Parathyroid adenoma (tissue), 2 donors: Measurements from ENCODE around the gene BEST2.
A peak's percentile ranks its signal among the peaks of the same experiment; 100 is the strongest.
"Not testable (repeated sequence)": the region's sequence is repeated elsewhere in the genome, so short reads cannot be mapped to it uniquely, and the experiment has no call there.

Experiments used
- H2AFZ ChIP-seq: fragments of 300-600 bp; sonication (generic); one replicate; pipeline ENCODE4 v1.7.0; 2017; ENCODE audit warnings: antibody characterized with exemption, mild to moderate bottlenecking
- H3K27ac ChIP-seq: fragments of 300-600 bp; sonication (generic); one replicate; pipeline ENCODE4 v1.7.0; 2017
- H3K27me3 ChIP-seq: fragments of 300-600 bp; sonication (generic); one replicate; pipeline ENCODE4 v1.7.0; 2017; ENCODE audit warnings: low read length; ENCODE audit not compliant: control insufficient read depth, insufficient read depth
- H3K36me3 ChIP-seq: fragments of 300-600 bp; sonication (generic); one replicate; pipeline ENCODE4 v1.7.0; 2017; ENCODE audit warnings: low read length; ENCODE audit not compliant: control insufficient read depth, insufficient read depth
- H3K4me1 ChIP-seq: fragments of 300-600 bp; sonication (generic); one replicate; pipeline ENCODE4 v1.7.0; 2017; ENCODE audit warnings: control low read depth
- H3K4me2 ChIP-seq: fragments of 300-600 bp; sonication (generic); one replicate; pipeline ENCODE4 v1.7.0; 2017; ENCODE audit warnings: low read length
- H3K4me3 ChIP-seq: fragments of 300-600 bp; sonication (generic); one replicate; pipeline ENCODE4 v1.7.0; 2017; ENCODE audit warnings: low read depth, low read length
- H3K79me2 ChIP-seq: fragments of 300-600 bp; sonication (generic); one replicate; pipeline ENCODE4 v1.7.0; 2017; ENCODE audit warnings: control low read depth
- H3K9ac ChIP-seq: fragments of 300-600 bp; sonication (generic); one replicate; pipeline ENCODE4 v1.7.0; 2017; ENCODE audit warnings: mild to moderate bottlenecking
- H3K9me3 ChIP-seq: fragments of 300-600 bp; sonication (generic); one replicate; pipeline ENCODE4 v1.7.0; 2017; ENCODE audit warnings: low read length; ENCODE audit not compliant: control insufficient read depth
- CTCF ChIP-seq: fragments of 300-600 bp; sonication (generic); IDR thresholded peaks from one replicate; pipeline ENCODE4 v1.7.0; 2017; ENCODE audit warnings: antibody characterized with exemption, mild to moderate bottlenecking
- donor health status: primary hyperparathyroidism.

The BEST2 gene

GRCh38 chr19:12722566-12723380 is 28.8 kb upstream of the BEST2 start:
- peak overlapping the region; percentile 99 for H3K4me2 ChIP-seq
- peak overlapping the region; percentile 99 for H2AFZ ChIP-seq
- no peaks in the 10 kb centered on the region for H3K36me3 ChIP-seq
- H3K4me1 ChIP-seq = peaks cover 13% of the 10 kb centered on the region
- no peak for TF ChIP-seq CTCF
- peak overlapping the region; percentile 92 for H3K9ac ChIP-seq
- H3K27me3 ChIP-seq = no peaks in the 10 kb centered on the region
- H3K79me2 ChIP-seq = peaks cover 34% of the 10 kb centered on the region
- H3K4me3 ChIP-seq = peak overlapping the region; percentile 90
- peak overlapping the region; percentile 86 for H3K27ac ChIP-seq
- H3K9me3 ChIP-seq = no peaks in the 10 kb centered on the region

- TF ChIP-seq CTCF = no peak
These were observed 28.3 kb upstream of the BEST2 start for GRCh38 chr19:12723381-12723640.

GRCh38 chr19:12723641-12724426 is 27.8 kb upstream of the BEST2 start, which contains the start of gene TNPO2:
Gene TNPO2 (minus strand): TSS chr19:12723932. CDS start chr19:12720977, 2,955 bp downstream.
- H3K4me3 ChIP-seq = peak within 1 kb of the TSS; percentile 90
- peaks cover 26% of the 10 kb centered on the region for H3K79me2 ChIP-seq
- no peaks in the 10 kb centered on the region for H3K36me3 ChIP-seq
- H2AFZ ChIP-seq = peak within 1 kb of the TSS; percentile 99
- H3K9me3 ChIP-seq = no peaks in the 10 kb centered on the region
- H3K4me2 ChIP-seq = peak within 1 kb of the TSS; percentile 99
- no peak for TF ChIP-seq CTCF
- H3K27ac ChIP-seq = peak within 1 kb of the TSS; percentile 86
- no peaks in the 10 kb centered on the region for H3K27me3 ChIP-seq
- peak within 1 kb of the TSS; percentile 24 for H3K9ac ChIP-seq
- peaks cover 13% of the 10 kb centered on the region for H3K4me1 ChIP-seq

More at GRCh38 chr19:12723381-12723640, 28.3 kb upstream of the BEST2 start:
- Histone ChIP-seq H3K4me1 (peaks cover 13% of the 10 kb centered on the region), H3K4me2 (peak overlapping the region; percentile 99), H3K9ac (peak overlapping the region; percentile 24), H3K27ac (peak overlapping the region; percentile 86), H3K79me2 (peaks cover 32% of the 10 kb centered on the region), H2AFZ (peak overlapping the region; percentile 99), H3K4me3 (peak overlapping the region; percentile 90), H3K9me3 (no peaks in the 10 kb centered on the region), H3K27me3 (no peaks in the 10 kb centered on the region), H3K36me3 (no peaks in the 10 kb centered on the region)

- H3K79me2 ChIP-seq, H3K27me3 ChIP-seq, H3K27ac ChIP-seq, H2AFZ ChIP-seq, H3K4me3 ChIP-seq, H3K36me3 ChIP-seq, H3K9me3 ChIP-seq, H3K9ac ChIP-seq, H3K4me2 ChIP-seq: not testable (repeated sequence)
- H3K4me1 ChIP-seq = peaks cover 13% of the 10 kb centered on the region
These were observed 26.0 kb upstream of the BEST2 start for GRCh38 chr19:12725612-12726011.

- Histone ChIP-seq H3K9ac (no peak overlapping the region), H3K9me3 (no peaks in the 10 kb centered on the region)
These were observed 24.6 kb upstream of the BEST2 start for GRCh38 chr19:12726988-12727316.

More at GRCh38 chr19:12726988-12727316, 24.6 kb upstream of the BEST2 start:
- no peak for TF ChIP-seq CTCF
- Histone ChIP-seq H3K27me3 (no peaks in the 10 kb centered on the region), H3K36me3 (no peaks in the 10 kb centered on the region), H3K79me2 (peaks cover 8% of the 10 kb centered on the region), H3K4me3 (no peak overlapping the region), H3K27ac (no peak overlapping the region), H2AFZ (no peak overlapping the region), H3K4me1 (peaks cover 13% of the 10 kb centered on the region), H3K4me2 (no peak overlapping the region)
